CD4-positive, alpha-beta T cell treated with Interleukin-15 for 4 hours (primary cell): ENCODE data around the gene SAMD8.
"Not testable (repeated sequence)": the region's sequence is repeated elsewhere in the genome, so short reads cannot be mapped to it uniquely, and the experiment has no call there.

Experiments
- DNase-seq: peaks from one replicate; pipeline ENCODE4 v3.0.0-alpha.2; 2020; ENCODE audit warnings: low spot score

Gene SAMD8

GRCh38 chr10:75195035-75195763, 83.7 kb downstream of the SAMD8 start:
- no peak for DNase-seq

DNA sequence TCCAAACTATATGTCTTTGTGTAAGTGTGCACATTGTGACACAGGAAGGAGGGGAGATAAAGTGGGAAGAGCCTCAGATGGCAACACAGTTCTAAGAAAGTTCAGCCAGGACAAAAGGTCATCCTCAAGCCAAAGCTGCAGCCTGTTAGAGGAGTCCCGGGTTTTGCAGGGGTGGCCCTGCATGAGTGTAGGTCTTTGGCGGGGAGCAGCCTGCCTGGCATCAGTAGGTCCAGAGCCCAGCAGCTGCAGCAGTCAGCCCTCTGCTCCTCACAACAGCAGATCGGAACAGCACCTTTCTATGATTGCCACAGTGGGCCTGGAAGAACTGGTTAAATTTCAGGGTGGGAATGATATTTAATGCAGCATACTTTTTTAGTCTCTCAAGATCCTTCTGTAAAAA, 85.6 kb downstream of the SAMD8 start:
- no peak for DNase-seq

DNA sequence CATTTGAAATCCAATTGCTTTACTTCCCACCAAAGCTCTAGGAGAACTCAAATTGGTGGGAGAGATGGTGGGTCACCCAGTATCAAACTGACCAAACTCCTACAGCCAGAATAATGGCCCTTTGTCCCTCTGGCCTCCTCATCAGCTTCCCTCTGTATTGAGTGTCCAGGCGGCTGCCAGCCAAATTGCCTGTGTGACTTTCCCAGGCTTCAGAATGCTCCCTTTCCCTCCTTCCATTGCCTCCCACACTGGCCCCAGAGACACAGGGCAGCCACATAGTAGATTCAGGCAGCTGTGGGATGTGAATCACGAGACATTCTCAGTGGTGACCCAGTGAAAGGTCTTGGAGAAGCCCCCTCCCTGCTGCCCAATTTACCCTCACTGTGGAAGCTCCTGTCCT, 86.5 kb downstream of the SAMD8 start:
- DNase-seq = no peak

DNA sequence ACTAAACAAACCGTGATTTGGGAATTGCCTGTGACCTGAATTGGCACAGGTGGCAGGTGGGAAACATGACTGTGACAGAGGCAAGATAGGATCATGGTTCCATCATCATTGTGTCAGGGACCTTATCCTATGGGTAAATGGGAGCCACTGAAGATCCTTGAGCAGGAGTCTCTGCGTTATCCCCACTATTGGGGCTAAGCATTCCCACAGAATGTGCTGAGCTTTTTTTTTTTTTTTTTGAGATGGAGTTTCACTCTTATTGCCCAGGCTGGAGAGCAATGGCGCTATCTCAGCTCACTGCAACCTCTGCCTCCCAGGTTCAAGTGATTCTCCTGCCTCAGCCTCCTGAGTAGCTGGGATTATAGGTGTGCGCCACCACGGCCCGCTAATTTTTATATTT, 88.5 kb downstream of the SAMD8 start:
- not testable (repeated sequence) for DNase-seq

DNA sequence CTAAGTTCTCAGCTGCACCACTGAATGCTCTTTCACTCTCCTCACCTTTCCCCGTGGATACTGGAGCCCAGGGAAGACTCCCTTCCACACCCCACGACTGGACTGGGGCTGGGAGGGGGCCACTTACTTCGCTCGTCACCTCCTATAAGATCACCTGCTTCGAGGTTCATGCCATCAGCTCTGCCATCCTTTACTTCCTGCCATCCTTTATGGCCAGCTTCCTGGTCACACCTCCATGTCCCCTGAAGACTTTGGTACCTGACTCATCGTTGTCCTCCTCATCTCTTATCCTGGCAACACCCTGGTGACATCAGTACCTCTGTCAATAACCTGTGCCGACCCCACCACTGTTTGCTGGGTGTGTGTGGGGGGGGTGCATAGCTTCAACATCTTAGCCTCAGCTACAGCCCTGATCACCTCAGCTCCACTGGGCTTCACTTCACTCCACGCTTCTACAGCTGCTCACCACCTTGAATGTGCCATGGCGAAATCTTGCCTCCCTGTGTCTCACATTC, 90.4 kb downstream of the SAMD8 start:
- no peak for DNase-seq

GRCh38 chr10:75202321-75203045, 91.0 kb downstream of the SAMD8 start:
- DNase-seq = no peak

- DNase-seq = not testable (repeated sequence)
Observed at GRCh38 chr10:75203046-75203620, 91.7 kb downstream of the SAMD8 start.

DNA sequence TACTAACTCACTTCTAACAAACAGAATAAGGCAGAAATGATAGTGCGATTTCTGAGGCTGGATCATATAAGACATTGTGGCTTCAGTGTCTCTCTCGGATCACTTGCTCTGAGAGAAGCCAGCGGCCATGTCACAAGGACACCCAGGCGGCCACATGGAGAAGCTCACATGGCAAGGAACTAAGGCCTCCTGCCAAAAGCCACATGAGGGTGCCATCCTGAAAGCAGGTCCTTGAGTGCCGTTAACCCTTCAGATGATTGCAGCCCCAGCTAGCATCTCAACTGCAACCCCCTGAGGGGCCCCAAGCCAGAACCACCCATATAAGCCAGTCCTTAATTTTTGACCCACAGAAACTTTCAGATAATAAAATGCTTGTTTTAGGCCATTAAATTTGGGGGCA, 92.3 kb downstream of the SAMD8 start:
- no peak for DNase-seq

GRCh38 chr10:75205908-75206307, 94.5 kb downstream of the SAMD8 start:
- no peak for DNase-seq

GRCh38 chr10:75206638-75207037, 95.2 kb downstream of the SAMD8 start:
- not testable (repeated sequence) for DNase-seq

GRCh38 chr10:75207079-75207856, 95.8 kb downstream of the SAMD8 start:
- DNase-seq = no peak

- DNase-seq = no peak
Observed at GRCh38 chr10:75207857-75208144, 96.3 kb downstream of the SAMD8 start.

DNA sequence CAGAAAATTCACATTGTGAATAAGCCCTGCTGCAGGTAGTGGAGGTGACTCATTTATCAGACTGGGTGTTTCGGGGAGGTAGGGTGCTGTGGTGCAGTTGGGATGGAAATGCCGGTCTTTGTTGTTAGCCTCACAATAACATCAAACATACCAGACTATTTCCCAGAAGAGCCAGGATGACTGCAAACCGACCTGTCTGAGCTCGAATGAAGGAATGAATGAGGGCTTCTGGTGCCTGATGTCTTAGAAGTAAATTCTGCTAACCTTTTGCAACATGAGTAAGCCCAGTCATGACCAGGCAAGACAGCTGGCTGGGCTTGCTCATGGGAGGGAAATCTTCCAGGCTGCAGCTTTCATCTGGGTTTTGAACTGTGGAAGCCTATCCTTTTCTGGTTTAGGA, 96.7 kb downstream of the SAMD8 start:
- DNase-seq = peak; percentile 10

DNA sequence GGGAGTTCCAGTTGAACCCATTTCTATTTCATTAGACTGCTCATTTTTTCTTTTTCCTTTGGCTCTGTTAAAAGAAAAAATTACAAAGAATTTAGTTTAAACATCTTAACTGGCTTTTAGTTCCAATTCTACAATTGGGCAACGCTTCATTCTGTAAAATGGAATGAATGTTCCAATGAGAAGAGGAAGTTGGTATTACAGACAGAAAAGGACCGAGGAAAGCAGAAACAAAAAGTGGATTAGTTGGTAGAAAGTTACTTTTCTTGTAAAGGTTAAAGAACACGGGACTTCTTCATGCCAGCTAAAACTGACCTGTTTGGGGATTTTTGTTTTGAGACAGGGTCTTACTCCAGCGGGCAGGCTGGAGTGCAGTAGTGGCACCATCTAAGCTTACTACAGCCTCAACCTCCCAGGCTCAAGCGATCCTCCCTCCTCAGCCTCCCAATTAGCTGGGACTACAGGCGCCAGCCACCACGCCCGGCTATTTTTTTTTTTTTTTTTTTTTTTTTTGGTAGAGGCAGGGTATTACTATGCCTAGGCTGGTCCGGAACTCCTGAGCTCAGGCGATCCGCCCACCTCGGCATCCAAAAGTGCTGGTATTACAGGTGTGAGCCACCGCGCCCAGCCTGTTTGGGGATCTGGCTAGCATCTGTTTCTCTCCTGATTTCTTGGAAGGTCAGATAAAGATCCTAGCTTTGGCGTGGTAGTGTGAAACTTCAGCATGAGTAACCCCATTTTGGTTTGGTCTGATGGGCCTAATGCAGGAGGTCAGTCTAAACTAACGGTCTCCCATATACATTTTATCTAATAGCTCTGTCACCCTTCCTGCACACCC, 97.8 kb downstream of the SAMD8 start:
- DNase-seq = no peak

DNA sequence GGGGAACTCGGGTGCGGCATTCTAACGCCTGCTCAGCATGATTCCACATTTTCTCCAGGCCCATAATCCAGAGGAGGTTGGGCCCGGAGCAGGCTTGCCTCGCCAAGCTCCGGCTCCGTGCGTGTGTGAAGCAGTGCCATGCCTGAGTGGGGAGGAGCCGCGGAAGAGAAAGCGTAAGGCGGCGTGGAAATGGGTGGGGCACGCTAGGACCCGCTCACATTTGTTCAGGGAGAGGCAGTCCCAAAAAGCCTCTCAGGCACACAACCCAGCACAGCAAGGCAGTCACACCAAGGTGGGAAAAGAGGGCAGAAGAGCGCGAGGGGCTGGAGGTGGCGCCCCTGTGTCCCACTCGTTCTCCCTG, 98.4 kb downstream of the SAMD8 start:
- peak; percentile 81 for DNase-seq

GRCh38 chr10:75210282-75211006, 99.0 kb downstream of the SAMD8 start, which contains the start of gene VDAC2:
Gene VDAC2 (plus strand): TSS chr10:75210796. CDS start chr10:75211159, 363 bp downstream.
- peak; percentile 94 for DNase-seq

- DNase-seq = peak; percentile 28
Observed at GRCh38 chr10:75211007-75211691, 99.7 kb downstream of the SAMD8 start.

GRCh38 chr10:75212343-75212742, 100.9 kb downstream of the SAMD8 start:
- DNase-seq = no peak

DNA sequence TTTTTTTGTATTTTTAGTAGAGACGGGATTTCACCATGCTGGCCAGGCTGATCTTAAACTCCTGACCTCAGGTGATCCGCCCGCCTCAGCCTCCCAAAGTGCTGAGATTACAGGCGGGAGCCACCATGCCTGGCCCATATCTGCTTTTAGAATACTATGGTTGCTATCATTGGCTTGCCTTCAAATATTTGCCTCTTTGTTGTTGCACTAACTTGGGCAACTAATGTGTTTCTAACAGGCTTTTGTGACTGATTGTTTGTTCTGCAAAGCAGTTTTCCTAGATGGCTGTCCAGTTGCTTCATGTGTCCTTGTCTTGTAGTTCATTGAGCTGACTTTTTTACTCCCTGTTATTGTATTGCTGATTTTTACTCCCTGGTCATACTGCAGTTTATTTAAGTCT, 108.8 kb downstream of the SAMD8 start:
- DNase-seq = no peak

DNA sequence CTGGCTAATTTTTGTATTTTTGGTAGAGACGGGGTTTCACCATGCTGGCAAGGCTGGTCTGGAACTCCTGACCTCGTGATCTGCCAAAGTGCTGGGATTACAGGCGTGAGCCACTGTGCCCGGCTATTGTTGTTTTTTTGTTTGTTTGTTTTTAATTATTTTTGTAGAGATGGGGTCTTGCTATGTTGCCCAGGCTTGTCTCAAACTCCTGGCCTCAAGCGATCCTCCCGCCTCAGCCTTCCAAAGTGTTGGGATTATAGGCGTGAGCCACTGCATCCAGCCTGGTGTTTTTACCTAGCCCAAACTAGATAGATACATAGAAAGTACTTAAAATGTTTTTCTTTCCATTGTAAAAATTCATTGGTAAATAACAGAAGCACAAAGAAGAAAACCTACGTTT, 110.0 kb downstream of the SAMD8 start:
- not testable (repeated sequence) for DNase-seq
